HG03520 (cell line): ENCODE measurements around the gene CSGALNACT2.
"Not testable (repeated sequence)": the region's sequence is repeated elsewhere in the genome, so short reads cannot be mapped to it uniquely, and the experiment has no call there.

Source experiments
- ATAC-seq: cut with Tn5 transposase; IDR thresholded peaks from one replicate; pipeline ENCODE4 v1.9.1; 2021; ENCODE audit warnings: mild to moderate bottlenecking, moderate library complexity; ENCODE audit not compliant: unreplicated experiment

The CSGALNACT2 gene

GRCh38 chr10:43176271-43176670 lies 38.0 kb downstream of the CSGALNACT2 start:
- no peak for ATAC-seq

DNA sequence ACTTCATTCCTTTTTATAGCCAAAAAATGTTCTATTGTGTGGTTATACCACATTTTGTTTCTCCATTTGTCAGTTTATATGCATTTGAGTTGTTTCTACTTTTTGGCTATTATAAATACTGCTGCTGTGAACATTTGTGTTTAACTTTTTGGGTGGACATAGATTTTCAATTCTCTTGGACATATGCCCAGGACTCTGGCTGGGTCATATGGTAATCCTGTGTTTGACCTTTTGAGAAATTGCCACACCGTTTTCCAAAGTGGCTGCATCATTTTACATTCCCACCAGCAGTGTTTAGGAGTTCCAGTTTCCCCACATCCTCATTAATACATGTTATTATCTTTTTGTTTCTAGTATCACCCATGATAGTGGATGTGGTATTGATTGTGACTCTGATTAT lies 39.4 kb downstream of the CSGALNACT2 start:
- no peak for ATAC-seq

DNA sequence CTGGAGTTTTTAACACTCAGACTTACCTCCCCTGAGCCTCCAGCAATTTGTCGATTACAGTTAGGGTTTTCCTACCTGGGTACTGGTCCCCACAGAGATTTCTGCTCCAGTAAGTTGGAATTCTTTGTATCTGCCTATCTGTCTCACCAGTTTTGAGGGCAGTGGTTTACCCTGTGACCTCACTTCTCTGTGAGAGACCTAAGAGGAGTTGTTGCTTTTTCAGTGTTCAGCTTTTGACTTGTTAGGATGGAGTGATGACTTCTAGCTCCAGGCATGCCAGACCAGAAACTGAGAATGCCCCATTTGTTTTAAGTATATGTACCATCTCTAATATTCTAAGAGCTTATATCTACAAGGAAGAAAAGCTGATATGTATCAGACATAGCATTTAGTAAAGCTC lies 42.9 kb downstream of the CSGALNACT2 start:
- no peak for ATAC-seq

GRCh38 chr10:43183764-43184163 lies 45.5 kb downstream of the CSGALNACT2 start:
- not testable (repeated sequence) for ATAC-seq

GRCh38 chr10:43186150-43186549 lies 47.9 kb downstream of the CSGALNACT2 start:
- ATAC-seq = no peak

GRCh38 chr10:43187213-43187612 lies 49.0 kb downstream of the CSGALNACT2 start:
- no peak for ATAC-seq

- ATAC-seq = no peak
Measured at GRCh38 chr10:43188702-43189101, 50.5 kb downstream of the CSGALNACT2 start.

- no peak for ATAC-seq
Measured at GRCh38 chr10:43190289-43190688, 52.0 kb downstream of the CSGALNACT2 start.

DNA sequence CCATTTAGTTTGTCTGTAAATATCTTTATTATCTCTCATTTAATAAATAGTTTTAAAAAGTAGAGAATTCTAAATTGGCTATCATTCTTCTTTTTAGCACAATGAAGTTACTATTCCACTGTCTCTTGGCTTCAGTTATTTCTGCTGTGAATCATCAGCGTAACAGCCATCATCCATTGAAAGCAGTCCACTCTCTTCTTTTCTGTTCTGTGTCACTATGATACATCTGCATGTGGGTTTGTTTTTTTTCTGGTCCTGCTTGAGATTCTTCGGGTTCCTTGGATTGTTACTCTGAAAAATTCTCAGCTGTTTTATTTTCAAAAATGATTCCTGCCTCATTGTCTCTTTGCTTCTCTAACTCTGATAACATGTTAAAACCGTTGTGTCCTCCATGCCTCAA lies 52.5 kb downstream of the CSGALNACT2 start:
- ATAC-seq = no peak

GRCh38 chr10:43192884-43193283 lies 54.6 kb downstream of the CSGALNACT2 start:
- ATAC-seq = no peak

GRCh38 chr10:43193496-43194080 lies 55.3 kb downstream of the CSGALNACT2 start:
- ATAC-seq = no peak

GRCh38 chr10:43194266-43194665 lies 56.0 kb downstream of the CSGALNACT2 start:
- ATAC-seq = no peak

DNA sequence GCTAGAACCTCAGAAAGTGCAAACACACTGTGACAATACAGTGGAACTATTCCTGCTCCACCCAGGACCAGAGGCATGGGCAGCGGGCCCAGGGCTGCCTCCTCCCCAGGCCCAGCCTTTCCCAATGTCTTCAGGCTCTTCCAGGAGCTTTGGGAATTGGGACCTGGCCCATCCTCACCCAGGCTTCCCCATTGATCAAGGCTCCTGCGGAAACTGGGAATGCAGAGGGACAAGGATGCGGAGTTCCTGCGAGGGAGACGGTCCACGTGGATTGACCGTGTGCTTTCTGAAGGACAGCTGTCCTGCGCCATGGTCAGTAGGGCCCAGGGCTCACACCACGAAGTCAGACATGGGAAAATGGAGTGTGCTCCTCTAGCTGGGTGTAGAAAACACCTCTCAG lies 56.6 kb downstream of the CSGALNACT2 start:
- ATAC-seq = no peak

DNA sequence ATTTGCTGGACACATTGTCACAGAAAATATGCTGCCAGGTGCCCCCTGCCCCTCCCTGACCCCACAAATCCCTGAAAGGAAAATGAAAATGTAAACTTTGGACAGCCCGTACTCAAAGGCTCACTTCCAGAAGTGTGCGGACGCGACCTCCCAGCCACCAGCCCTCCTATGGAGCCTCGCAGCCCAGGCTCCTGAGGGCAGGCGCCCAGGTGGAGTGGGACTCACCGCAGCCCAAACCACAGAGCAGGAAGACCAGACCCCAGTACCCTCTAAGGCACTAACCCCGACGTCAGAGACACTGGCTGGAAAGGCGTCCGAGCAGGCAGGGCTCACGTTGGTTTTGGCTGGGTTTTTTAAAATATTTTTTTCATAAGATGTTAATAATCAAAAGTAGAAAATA lies 57.3 kb downstream of the CSGALNACT2 start:
- ATAC-seq = no peak

- ATAC-seq = no peak
Measured at GRCh38 chr10:43196131-43196980, 58.1 kb downstream of the CSGALNACT2 start.

GRCh38 chr10:43196981-43197833 lies 59.0 kb downstream of the CSGALNACT2 start:
- no peak for ATAC-seq

GRCh38 chr10:43197834-43198681 lies 59.8 kb downstream of the CSGALNACT2 start:
- ATAC-seq = no peak

GRCh38 chr10:43198682-43199005 lies 60.4 kb downstream of the CSGALNACT2 start:
- ATAC-seq = no peak

DNA sequence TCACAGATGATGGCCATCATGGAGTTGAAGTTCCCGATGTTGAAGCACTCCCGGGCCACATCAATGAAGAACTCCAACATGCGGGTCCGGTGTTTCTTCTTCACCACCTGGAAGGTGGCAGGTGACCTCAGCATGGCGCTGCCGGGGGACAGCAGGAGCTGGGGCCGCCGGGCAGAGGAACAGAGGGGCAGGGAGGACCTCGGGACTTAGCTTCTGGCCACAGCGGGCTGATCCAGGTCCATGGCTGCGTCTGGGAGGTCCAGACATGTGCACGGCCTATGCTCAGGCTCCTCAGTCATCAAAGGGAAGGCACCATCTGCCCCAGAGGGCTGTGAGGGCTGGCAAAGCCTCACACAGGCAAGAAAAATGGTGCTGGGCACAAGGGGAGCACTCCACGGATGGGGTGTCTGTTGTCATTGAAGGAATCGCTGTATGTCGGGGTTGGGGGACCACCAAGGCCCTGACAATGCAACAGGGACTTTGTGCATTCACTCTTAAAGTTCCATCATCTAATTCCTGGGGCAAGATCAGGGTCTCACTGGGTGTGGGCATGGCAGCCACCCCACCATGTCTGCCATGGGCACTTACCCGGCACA lies 60.9 kb downstream of the CSGALNACT2 start:
- no peak for ATAC-seq
